Esophagus squamous epithelium (tissue), 4 donors: Measurements from ENCODE around the gene SPANXC.
"Not testable (repeated sequence)": the region's sequence is repeated elsewhere in the genome, so short reads cannot be mapped to it uniquely, and the experiment has no call there.

Source experiments
- POLR2A ChIP-seq, 4 donors: fragments of 450-650 bp; IDR thresholded peaks; one replicate each; pipeline ENCODE4 v1.6.1; 2017; ENCODE audit warnings: antibody characterized with exemption in 4 of 4, mild to moderate bottlenecking in 4 of 4, moderate library complexity in 3 of 4
- TF ChIP-seq, protein P1 (sequence below), 6 experiments: fragments of 450-650 bp in 4 of 6; fragments of 200-600 bp in 2 of 6; sonication (generic) in 2 of 6; IDR thresholded peaks; one replicate each; pipeline ENCODE4 v1.5.1; 2016 to 2019; ENCODE audit warnings: antibody characterized with exemption in 6 of 6, mild to moderate bottlenecking in 4 of 6, moderate library complexity in 4 of 6

DNA sequence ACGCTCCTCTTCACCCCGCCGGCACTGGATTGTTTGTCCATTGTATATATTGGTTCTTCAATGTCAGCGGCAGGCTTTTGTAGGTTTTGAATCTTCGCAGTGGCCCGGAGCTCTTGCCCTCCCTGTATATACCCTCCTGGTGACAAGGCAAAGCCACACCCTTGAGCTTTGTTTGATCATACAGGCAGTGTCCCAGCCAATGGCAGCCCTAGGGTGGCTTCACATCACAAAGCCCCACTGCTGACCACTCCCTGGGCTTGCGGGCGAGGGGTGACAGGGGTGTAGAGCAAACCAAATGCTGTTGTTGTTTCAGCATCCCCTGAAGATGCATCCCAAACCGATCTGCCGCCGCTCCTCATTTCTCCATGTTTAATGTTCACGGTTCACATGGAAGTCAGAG is at the start of gene SPANXC:
- not testable (repeated sequence) for TF ChIP-seq POLR2A (IDR thresholded peaks at IDR 0.05)
- TF ChIP-seq, protein P1, sequence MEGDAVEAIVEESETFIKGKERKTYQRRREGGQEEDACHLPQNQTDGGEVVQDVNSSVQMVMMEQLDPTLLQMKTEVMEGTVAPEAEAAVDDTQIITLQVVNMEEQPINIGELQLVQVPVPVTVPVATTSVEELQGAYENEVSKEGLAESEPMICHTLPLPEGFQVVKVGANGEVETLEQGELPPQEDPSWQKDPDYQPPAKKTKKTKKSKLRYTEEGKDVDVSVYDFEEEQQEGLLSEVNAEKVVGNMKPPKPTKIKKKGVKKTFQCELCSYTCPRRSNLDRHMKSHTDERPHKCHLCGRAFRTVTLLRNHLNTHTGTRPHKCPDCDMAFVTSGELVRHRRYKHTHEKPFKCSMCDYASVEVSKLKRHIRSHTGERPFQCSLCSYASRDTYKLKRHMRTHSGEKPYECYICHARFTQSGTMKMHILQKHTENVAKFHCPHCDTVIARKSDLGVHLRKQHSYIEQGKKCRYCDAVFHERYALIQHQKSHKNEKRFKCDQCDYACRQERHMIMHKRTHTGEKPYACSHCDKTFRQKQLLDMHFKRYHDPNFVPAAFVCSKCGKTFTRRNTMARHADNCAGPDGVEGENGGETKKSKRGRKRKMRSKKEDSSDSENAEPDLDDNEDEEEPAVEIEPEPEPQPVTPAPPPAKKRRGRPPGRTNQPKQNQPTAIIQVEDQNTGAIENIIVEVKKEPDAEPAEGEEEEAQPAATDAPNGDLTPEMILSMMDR (IDR thresholded peaks at IDR 0.05) = not testable (repeated sequence)
